ENCODE data around the gene STPG1.

Gene STPG1

DNA sequence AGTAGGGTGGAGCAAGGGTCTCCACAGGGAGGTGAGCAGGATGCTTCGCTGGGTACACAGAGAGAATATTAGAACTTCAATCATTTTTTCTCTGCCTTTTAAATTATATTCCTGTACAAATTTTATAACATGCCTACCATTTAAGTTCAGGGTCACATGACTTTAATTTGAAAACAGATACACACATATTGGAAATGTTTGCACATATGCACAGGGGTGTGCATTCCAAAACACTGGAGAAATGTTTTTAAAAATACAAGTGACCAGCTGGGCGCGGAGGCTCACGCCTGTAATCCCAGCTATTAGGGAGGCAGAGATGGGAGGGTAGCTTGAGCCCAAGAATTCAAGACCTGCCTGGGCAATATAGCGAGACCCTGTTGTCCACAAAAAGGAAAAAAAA is 41.7 kb upstream of the STPG1 start:
- Histone ChIP-seq H3K9me3 (ENCODE audit: insufficient read depth, low read length, severe bottlenecking) (no peaks in the 10 kb centered on the region), H3K4me1 (ENCODE audit: insufficient read depth, low read length) (no peaks in the 10 kb centered on the region), H3K4me2 (ENCODE audit: insufficient read depth, low read length) (no peak overlapping the region), H3K79me2 (ENCODE audit: insufficient read depth, low read length) (no peaks in the 10 kb centered on the region), H2AFZ (ENCODE audit: low read depth, low read length) (no peak overlapping the region), H3K4me3 (ENCODE audit: low read depth in 1 of 2, low read length in 2 of 2) (no peak overlapping the region), H3K36me3 (ENCODE audit: insufficient read depth, low read length) (peaks cover 25% of the 10 kb centered on the region), H3K27ac (ENCODE audit: low read length) (no peak overlapping the region), H3K27me3 (ENCODE audit: insufficient read depth, low read length, poor library complexity) (no peaks in the 10 kb centered on the region), H3K9ac (ENCODE audit: low read depth, low read length) (no peak overlapping the region), H4K20me1 (ENCODE audit: insufficient read depth, low read length) (no peaks in the 10 kb centered on the region)
- DNase-seq (no peak), ATAC-seq (ENCODE audit: insufficient read depth, low read depth) (no peak)
- no peak for TF ChIP-seq EZH2 (IDR thresholded peaks at IDR 0.05; ENCODE audit: borderline replicate concordance, low read depth, low read length, severe bottlenecking)
- TF ChIP-seq, protein P1, sequence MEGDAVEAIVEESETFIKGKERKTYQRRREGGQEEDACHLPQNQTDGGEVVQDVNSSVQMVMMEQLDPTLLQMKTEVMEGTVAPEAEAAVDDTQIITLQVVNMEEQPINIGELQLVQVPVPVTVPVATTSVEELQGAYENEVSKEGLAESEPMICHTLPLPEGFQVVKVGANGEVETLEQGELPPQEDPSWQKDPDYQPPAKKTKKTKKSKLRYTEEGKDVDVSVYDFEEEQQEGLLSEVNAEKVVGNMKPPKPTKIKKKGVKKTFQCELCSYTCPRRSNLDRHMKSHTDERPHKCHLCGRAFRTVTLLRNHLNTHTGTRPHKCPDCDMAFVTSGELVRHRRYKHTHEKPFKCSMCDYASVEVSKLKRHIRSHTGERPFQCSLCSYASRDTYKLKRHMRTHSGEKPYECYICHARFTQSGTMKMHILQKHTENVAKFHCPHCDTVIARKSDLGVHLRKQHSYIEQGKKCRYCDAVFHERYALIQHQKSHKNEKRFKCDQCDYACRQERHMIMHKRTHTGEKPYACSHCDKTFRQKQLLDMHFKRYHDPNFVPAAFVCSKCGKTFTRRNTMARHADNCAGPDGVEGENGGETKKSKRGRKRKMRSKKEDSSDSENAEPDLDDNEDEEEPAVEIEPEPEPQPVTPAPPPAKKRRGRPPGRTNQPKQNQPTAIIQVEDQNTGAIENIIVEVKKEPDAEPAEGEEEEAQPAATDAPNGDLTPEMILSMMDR (IDR thresholded peaks at IDR 0.05; ENCODE audit: borderline replicate concordance, extremely low read depth, low read length, poor library complexity, severe bottlenecking): no peak

DNA sequence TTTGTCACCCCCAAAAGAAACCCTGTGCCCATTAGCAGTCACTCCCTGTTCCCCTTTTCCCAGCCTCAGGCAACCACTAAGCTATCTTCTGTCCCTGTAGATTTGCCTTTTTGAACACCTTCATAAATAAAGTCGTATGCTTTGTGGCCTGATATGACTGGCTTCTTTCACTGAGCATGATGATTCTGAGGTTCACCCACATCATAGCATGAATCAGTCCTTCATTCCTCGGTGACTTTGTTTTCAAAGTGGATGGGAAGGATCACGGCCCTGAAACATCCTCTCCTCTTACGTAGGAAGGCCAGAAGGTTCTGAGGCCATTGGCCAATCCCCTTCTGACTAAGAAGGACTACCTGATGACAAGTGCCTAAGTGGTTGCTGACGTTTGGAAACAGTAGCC is 41.1 kb upstream of the STPG1 start:
- Histone ChIP-seq H3K4me3 (ENCODE audit: low read depth in 1 of 2, low read length in 2 of 2) (no peak overlapping the region), H3K79me2 (ENCODE audit: insufficient read depth, low read length) (no peaks in the 10 kb centered on the region), H3K9ac (ENCODE audit: low read depth, low read length) (no peak overlapping the region), H3K27me3 (ENCODE audit: insufficient read depth, low read length, poor library complexity) (no peaks in the 10 kb centered on the region), H3K36me3 (ENCODE audit: insufficient read depth, low read length) (peaks cover 19% of the 10 kb centered on the region), H3K27ac (ENCODE audit: low read length) (no peak overlapping the region), H2AFZ (ENCODE audit: low read depth, low read length) (no peak overlapping the region), H4K20me1 (ENCODE audit: insufficient read depth, low read length) (no peaks in the 10 kb centered on the region), H3K9me3 (ENCODE audit: insufficient read depth, low read length, severe bottlenecking) (no peaks in the 10 kb centered on the region), H3K4me1 (ENCODE audit: insufficient read depth, low read length) (no peaks in the 10 kb centered on the region), H3K4me2 (ENCODE audit: insufficient read depth, low read length) (no peak overlapping the region)
- ATAC-seq (ENCODE audit: insufficient read depth, low read depth) (no peak), DNase-seq (no peak)
- TF ChIP-seq, protein P1 (IDR thresholded peaks at IDR 0.05; ENCODE audit: borderline replicate concordance, extremely low read depth, low read length, poor library complexity, severe bottlenecking): no peak
- TF ChIP-seq EZH2 (IDR thresholded peaks at IDR 0.05; ENCODE audit: borderline replicate concordance, low read depth, low read length, severe bottlenecking): no peak

DNA sequence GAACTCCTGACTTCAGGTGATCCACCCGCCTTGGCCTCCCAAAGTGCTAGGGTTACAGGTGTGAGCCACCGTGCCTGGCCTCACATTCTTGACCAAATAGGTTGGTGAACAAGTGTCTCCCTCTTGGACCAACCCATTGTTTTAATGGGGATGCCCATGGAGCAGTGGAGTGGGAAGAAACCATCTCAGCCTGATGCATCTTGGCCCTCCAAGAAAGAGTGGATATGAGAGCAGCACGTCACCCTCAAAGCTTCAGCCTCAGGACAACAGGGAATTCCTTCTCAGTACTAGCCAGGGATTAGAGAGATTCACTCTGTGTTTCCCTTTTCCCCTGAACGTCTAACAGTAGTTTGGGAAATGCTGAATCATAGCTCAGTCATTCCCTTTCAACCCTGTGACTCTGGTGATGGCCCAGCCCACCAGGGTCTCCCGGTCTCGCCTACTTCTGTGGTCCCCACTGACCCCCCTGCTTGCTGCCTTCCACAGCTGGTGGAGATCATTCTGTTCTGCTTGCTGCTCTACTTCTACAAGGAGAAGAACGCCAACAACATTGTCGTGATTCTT is 39.4 kb upstream of the STPG1 start:
- H3K27ac ChIP-seq (ENCODE audit: low read length): no peak overlapping the region
- DNase-seq: no peak
- no peak overlapping the region for H3K9ac ChIP-seq (ENCODE audit: low read depth, low read length)
- no peaks in the 10 kb centered on the region for H3K27me3 ChIP-seq (ENCODE audit: insufficient read depth, low read length, poor library complexity)
- H3K9me3 ChIP-seq (ENCODE audit: insufficient read depth, low read length, severe bottlenecking): no peaks in the 10 kb centered on the region
- no peak overlapping the region for H2AFZ ChIP-seq (ENCODE audit: low read depth, low read length)
- H3K4me3 ChIP-seq (ENCODE audit: low read depth in 1 of 2, low read length in 2 of 2): no peak overlapping the region
- no peak for TF ChIP-seq EZH2 (IDR thresholded peaks at IDR 0.05; ENCODE audit: borderline replicate concordance, low read depth, low read length, severe bottlenecking)
- TF ChIP-seq, protein P1 (IDR thresholded peaks at IDR 0.05; ENCODE audit: borderline replicate concordance, extremely low read depth, low read length, poor library complexity, severe bottlenecking): no peak
- H3K4me2 ChIP-seq (ENCODE audit: insufficient read depth, low read length): no peak overlapping the region
- ATAC-seq (ENCODE audit: insufficient read depth, low read depth): no peak
- H3K79me2 ChIP-seq (ENCODE audit: insufficient read depth, low read length): no peaks in the 10 kb centered on the region
- no peaks in the 10 kb centered on the region for H3K4me1 ChIP-seq (ENCODE audit: insufficient read depth, low read length)
- peaks cover 17% of the 10 kb centered on the region for H3K36me3 ChIP-seq (ENCODE audit: insufficient read depth, low read length)
- no peaks in the 10 kb centered on the region for H4K20me1 ChIP-seq (ENCODE audit: insufficient read depth, low read length)

DNA sequence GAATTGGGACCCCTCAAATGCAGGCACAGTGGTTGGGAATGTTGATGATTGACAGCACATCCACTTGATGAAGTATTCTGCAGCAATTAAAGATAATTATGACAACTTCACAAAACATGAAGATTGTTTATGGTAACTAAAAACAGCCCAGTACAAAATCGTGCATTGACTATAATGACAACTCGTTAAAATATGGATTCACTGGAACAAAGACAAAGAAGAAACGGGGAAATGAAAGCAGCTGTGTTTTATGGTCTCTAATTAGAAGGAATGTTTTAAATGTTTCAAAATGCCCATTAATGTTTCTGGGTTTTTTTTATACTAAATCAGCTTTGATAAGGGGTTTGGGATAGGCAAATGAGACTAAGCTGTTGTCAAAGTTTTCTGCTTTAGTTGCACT is 38.2 kb upstream of the STPG1 start:
- peaks cover 11% of the 10 kb centered on the region for H3K36me3 ChIP-seq (ENCODE audit: insufficient read depth, low read length)
- no peak for ATAC-seq (ENCODE audit: insufficient read depth, low read depth)
- no peaks in the 10 kb centered on the region for H4K20me1 ChIP-seq (ENCODE audit: insufficient read depth, low read length)
- H3K9ac ChIP-seq (ENCODE audit: low read depth, low read length): no peak overlapping the region
- no peak overlapping the region for H3K4me2 ChIP-seq (ENCODE audit: insufficient read depth, low read length)
- no peak for TF ChIP-seq EZH2 (IDR thresholded peaks at IDR 0.05; ENCODE audit: borderline replicate concordance, low read depth, low read length, severe bottlenecking)
- TF ChIP-seq, protein P1 (IDR thresholded peaks at IDR 0.05; ENCODE audit: borderline replicate concordance, extremely low read depth, low read length, poor library complexity, severe bottlenecking): no peak
- no peaks in the 10 kb centered on the region for H3K4me1 ChIP-seq (ENCODE audit: insufficient read depth, low read length)
- DNase-seq: no peak
- H3K27ac ChIP-seq (ENCODE audit: low read length): no peak overlapping the region
- H3K9me3 ChIP-seq (ENCODE audit: insufficient read depth, low read length, severe bottlenecking): no peaks in the 10 kb centered on the region
- no peaks in the 10 kb centered on the region for H3K79me2 ChIP-seq (ENCODE audit: insufficient read depth, low read length)
- no peak overlapping the region for H2AFZ ChIP-seq (ENCODE audit: low read depth, low read length)
- no peaks in the 10 kb centered on the region for H3K27me3 ChIP-seq (ENCODE audit: insufficient read depth, low read length, poor library complexity)
- H3K4me3 ChIP-seq (ENCODE audit: low read depth in 1 of 2, low read length in 2 of 2): no peak overlapping the region
